Measurements from ENCODE around the gene SOX6.
"Not testable (repeated sequence)": the region's sequence is repeated elsewhere in the genome, so short reads cannot be mapped to it uniquely, and the experiment has no call there.

The SOX6 gene

DNA sequence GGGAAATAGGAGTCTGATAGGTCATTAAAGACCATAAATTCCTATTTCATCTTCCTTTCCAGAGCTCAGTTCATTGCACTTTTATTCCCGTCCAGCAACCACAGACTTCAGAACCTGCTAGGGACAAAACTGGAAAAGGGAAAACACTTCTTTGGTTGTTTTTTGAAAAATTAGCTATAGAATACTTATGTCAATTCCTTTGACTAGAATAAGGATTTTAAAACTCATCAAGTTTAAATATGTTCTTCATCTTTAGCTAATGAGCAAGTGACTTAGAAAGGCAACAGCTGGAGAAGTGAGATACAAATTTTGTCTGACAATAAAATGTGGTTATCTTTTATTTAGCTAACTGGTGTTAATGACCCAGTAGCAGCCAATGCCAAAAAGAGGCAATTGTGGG lies 206.9 kb downstream of the SOX6 start:
- H3K4me3 Mint-ChIP-seq = no peak overlapping the region
- DNase-seq (no peak), ATAC-seq (replicated peaks) (no peak)
- H3K4me1 Mint-ChIP-seq (ENCODE audit: low read depth in 2 of 2) = no peaks in the 10 kb centered on the region
- no peak overlapping the region for H3K27ac Mint-ChIP-seq
- H3K9me3 Mint-ChIP-seq = peaks cover 2 to 4% of the 10 kb centered on the region in 2 donors
- no peaks in the 10 kb centered on the region for H3K27me3 Mint-ChIP-seq
- H3K36me3 Mint-ChIP-seq (ENCODE audit: insufficient read depth) = no peaks in the 10 kb centered on the region

DNA sequence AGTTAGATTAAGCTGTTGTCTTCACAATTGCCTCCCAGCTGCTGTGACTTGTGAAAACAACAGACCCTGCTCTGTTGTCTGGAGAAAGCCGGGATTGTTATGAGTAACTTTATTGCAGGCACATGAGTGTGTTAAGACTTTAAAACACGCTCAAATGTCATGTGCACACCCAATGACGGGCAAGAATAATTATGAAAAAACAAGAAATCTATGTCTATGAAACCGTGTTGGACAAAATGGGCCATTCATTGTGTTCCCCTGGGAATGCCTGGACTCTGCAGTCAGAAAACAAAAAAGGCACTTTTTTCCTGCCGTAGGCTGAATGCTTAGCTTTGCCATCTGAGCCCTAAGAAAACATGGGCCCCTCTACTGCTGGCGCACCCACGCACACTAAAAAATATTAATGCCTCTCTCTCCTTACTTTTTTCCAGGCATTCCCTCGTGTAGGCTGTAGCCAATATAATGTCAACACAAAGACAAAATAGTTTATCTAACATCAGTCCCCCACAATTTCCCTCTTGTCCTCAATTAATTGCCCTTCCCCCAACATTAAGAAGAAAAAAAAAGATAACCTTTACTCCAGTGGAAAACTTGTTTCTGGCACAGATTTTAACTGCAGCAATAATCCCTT lies 207.9 kb downstream of the SOX6 start:
- no peak for ATAC-seq (replicated peaks)
- H3K9me3 Mint-ChIP-seq = peaks cover 3 to 8% of the 10 kb centered on the region in 2 donors

DNA sequence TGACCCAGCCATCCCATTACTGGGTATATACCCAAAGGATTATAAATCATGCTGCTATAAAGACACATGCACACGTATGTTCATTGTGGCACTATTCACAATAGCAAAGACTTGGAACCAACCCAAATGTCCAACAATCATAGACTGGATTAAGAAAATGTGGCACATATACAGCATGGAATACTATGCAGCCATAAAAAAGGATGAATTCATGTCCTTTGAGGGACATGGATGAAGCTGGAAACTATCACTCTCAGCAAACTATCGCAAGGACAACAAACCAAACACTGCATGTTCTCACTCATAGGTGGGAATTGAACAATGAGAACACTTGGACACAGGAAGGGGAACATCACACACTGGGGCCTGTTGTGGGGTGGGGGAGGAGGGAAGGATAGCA lies 209.4 kb downstream of the SOX6 start:
- not testable (repeated sequence) for H3K4me3 Mint-ChIP-seq; H3K36me3 Mint-ChIP-seq (ENCODE audit: insufficient read depth)

More for the DNA sequence above, 207.9 kb downstream of the SOX6 start:
- Mint-ChIP-seq H3K27me3 (no peaks in the 10 kb centered on the region), H3K36me3 (ENCODE audit: insufficient read depth) (no peaks in the 10 kb centered on the region), H3K4me3 (no peak overlapping the region), H3K4me1 (ENCODE audit: low read depth in 2 of 2) (no peaks in the 10 kb centered on the region), H3K27ac (no peak overlapping the region)
- DNase-seq = no peak

DNA sequence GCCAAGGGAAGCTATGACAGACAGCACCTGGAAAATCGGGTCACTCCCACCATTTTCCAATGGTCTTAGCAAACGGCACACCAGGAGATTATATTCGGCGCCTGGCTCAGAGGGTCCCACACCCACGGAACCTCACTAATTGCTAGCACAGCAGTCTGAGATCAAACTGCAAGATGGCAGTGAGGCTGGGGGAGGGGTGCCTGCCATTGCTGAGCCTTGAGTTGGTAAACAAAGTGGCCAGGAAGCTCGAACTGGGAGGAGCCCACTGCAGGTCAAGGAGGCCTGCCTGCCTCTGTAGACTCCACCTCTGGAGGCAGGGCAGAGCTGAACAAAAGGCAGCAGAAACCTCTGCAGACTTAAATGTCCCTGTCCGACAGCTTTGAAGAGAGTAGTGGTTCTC lies 214.7 kb downstream of the SOX6 start:
- H3K27ac Mint-ChIP-seq; DNase-seq; H3K27me3 Mint-ChIP-seq; H3K4me3 Mint-ChIP-seq; H3K4me1 Mint-ChIP-seq (ENCODE audit: low read depth in 2 of 2); ATAC-seq (replicated peaks); H3K36me3 Mint-ChIP-seq (ENCODE audit: insufficient read depth): not testable (repeated sequence)
- H3K9me3 Mint-ChIP-seq = peaks cover 6 to 15% of the 10 kb centered on the region in 2 donors

More for the DNA sequence above, 209.4 kb downstream of the SOX6 start:
- H3K27ac Mint-ChIP-seq; ATAC-seq (replicated peaks); H3K4me1 Mint-ChIP-seq (ENCODE audit: low read depth in 2 of 2); DNase-seq; H3K27me3 Mint-ChIP-seq: not testable (repeated sequence)
- peaks cover 5 to 15% of the 10 kb centered on the region in 2 donors for H3K9me3 Mint-ChIP-seq

DNA sequence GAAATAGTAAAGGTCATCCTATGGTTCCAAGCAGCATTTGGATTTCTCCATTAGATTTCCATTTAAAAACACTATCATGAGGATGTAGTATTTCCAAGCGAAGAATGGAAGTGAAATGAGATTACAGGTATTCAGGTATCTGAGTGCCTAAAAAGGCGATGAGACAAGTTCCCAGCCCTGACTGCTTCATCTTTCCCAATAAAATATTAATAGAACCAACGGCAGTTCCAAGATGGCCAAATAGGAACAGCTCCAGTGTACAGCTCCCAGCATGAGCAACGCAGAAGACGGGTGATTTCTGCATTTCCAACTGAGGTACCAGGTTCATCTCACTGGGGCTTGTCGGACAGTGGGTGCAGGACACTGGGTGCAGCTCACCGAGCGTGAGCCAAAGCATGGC lies 215.2 kb downstream of the SOX6 start:
- peaks cover 6 to 15% of the 10 kb centered on the region in 2 donors for H3K9me3 Mint-ChIP-seq
- not testable (repeated sequence) for ATAC-seq (replicated peaks); H3K4me3 Mint-ChIP-seq; H3K27ac Mint-ChIP-seq; H3K27me3 Mint-ChIP-seq; H3K4me1 Mint-ChIP-seq (ENCODE audit: low read depth in 2 of 2); DNase-seq; H3K36me3 Mint-ChIP-seq (ENCODE audit: insufficient read depth)

DNA sequence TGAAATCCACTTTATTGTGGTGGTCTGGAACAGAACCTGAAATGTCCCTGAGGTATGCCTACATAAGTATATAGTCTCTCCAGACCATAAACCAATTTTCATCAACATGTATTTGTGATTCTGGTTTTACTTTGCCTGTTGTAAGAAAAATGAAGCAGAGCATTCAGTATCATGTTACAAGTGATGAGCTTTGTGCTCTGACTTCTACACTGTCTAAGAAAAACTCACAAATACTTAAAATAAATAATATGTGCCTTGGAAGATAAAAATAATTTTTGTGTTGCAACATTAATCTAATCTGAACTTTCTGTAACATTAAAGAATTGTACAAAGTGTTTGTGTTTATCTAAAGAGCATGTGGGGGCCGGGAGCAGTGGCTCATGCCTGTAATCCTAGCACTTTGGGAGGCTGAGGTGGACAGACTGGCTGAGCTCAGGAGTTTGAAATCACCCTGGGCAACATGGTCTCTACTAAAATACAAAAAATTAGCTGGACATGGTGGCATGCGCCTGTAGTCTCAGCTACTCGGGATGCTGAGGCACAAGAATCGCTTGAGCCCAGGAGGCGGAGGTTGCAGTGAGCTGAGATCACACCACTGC lies 219.5 kb downstream of the SOX6 start:
- H3K27me3 Mint-ChIP-seq = no peaks in the 10 kb centered on the region
- H3K36me3 Mint-ChIP-seq (ENCODE audit: insufficient read depth) = no peaks in the 10 kb centered on the region
- no peak for DNase-seq
- H3K4me3 Mint-ChIP-seq = no peak overlapping the region
- ATAC-seq (replicated peaks) = no peak
- no peak overlapping the region for H3K27ac Mint-ChIP-seq
- no peaks in the 10 kb centered on the region for H3K4me1 Mint-ChIP-seq (ENCODE audit: low read depth in 2 of 2)
- H3K9me3 Mint-ChIP-seq = peaks cover 3 to 5% of the 10 kb centered on the region in 2 donors

DNA sequence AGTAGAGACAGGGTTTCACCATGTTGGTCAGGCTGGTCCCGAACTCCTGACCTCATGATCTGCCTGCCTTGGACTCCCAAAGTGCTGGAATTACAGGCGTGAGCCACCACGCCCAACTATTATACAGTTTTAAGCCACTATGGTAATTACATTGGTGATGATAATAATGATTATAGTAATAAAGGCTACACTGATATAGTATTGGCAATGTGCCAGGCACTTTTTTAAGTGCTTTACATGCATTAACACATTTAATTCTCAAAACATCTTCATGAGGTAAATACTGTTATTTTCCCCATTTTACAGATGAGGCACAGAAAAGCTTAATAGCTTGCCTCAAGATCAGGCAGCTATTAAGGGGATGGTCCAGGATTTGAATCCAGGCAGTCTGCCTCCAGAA lies 222.5 kb downstream of the SOX6 start:
- Mint-ChIP-seq H3K4me3 (no peak overlapping the region), H3K4me1 (ENCODE audit: low read depth in 2 of 2) (no peaks in the 10 kb centered on the region), H3K9me3 (peaks cover 0 to 7% of the 10 kb centered on the region in 2 donors), H3K36me3 (ENCODE audit: insufficient read depth) (no peaks in the 10 kb centered on the region), H3K27me3 (no peaks in the 10 kb centered on the region), H3K27ac (no peak overlapping the region)
- ATAC-seq (replicated peaks) (no peak), DNase-seq (no peak)

DNA sequence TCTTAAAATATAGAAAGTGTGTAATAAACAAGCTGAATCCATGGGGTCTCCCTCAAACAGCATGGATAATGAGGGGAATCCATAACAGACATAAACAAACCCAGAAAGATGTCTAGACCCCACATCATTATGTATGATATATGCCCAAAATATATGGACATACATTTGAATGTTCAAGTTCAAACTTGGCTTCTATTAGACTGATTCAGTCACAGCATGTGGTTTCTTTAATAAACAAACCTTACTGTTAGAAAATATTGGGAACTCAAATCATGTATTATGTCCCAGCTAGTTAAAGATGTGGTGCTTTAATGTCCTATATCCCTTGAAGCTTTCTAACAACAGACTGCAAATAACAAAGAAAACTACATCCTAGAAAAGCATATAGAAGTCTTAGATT lies 228.6 kb downstream of the SOX6 start:
- no peak overlapping the region for H3K4me3 Mint-ChIP-seq
- ATAC-seq (replicated peaks) (no peak), DNase-seq (no peak)
- H3K27me3 Mint-ChIP-seq = no peaks in the 10 kb centered on the region
- H3K27ac Mint-ChIP-seq = no peak overlapping the region
- H3K4me1 Mint-ChIP-seq (ENCODE audit: low read depth in 2 of 2) = no peaks in the 10 kb centered on the region
- no peaks in the 10 kb centered on the region for H3K36me3 Mint-ChIP-seq (ENCODE audit: insufficient read depth)
- H3K9me3 Mint-ChIP-seq = peaks cover 7 to 22% of the 10 kb centered on the region in 2 donors

DNA sequence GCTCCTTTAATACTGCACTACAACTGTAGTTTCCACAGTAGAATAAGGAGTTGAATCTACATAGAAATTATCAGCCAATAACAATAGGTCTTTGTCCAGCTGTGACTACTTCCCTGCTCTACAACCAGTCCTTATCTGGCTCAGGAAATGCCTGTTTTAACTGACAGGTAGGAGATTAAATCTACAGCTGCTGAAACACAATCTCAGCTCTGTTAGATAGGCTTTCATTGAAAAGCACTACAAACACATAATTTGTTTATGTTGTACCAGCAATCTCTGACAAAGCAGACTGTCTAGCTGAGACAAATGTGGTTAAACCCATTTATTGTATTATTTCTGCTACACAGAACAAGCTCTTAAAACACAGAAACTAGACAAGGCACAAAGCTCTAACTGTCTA lies 230.0 kb downstream of the SOX6 start:
- Mint-ChIP-seq H3K4me1 (ENCODE audit: low read depth in 2 of 2) (no peaks in the 10 kb centered on the region), H3K36me3 (ENCODE audit: insufficient read depth) (no peaks in the 10 kb centered on the region), H3K27ac (no peak overlapping the region), H3K9me3 (peaks cover 9 to 15% of the 10 kb centered on the region in 2 donors), H3K27me3 (no peaks in the 10 kb centered on the region), H3K4me3 (no peak overlapping the region)
- ATAC-seq (replicated peaks) (no peak), DNase-seq (no peak)

DNA sequence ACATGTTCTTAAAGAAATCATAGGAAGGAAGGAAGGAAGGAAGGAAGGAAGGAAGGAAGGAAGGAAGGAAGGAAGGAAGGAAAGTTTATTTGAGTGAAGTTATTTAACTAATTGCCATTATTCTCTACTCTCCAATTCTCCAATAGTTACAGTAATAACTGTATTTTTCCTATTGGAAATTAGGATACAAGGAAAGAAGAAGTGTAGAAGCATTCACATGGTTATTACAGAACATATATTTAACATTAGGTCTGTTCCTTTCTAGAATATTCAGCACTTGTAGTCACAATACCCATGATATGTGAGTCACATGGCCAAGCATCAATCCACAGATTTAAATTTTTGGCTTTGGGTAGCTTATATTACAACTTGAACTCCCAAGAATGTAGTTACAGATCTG lies 230.6 kb downstream of the SOX6 start:
- H3K9me3 Mint-ChIP-seq = peaks cover 9 to 15% of the 10 kb centered on the region in 2 donors
- no peak for ATAC-seq (replicated peaks)
- H3K4me3 Mint-ChIP-seq = peak overlapping the region in 1 of 2 donors; percentile 5

DNA sequence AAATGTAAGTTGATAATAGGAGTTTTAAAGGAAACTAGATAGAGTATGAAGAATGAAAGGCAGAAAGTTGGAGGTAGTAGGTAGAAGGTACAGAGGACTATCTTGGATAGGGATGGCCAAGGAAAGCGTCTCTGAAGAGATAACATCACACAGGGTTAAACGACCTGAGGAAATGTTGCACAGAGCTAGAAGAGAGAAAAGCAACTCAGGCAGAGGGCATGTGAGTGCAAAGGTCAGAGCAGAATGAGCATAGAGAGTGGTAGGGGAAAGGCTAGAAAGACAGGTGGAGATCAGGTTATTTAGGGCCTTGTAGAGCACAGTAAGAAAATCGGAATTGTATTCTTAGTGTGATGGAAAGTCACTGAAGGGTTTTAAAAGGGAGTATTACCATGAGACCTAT lies 232.0 kb downstream of the SOX6 start:
- no peaks in the 10 kb centered on the region for H3K27me3 Mint-ChIP-seq
- H3K4me3 Mint-ChIP-seq = no peak overlapping the region
- peaks cover 13 to 22% of the 10 kb centered on the region in 2 donors for H3K9me3 Mint-ChIP-seq
- no peak overlapping the region for H3K27ac Mint-ChIP-seq
- DNase-seq (no peak), ATAC-seq (replicated peaks) (no peak)
- no peaks in the 10 kb centered on the region for H3K4me1 Mint-ChIP-seq (ENCODE audit: low read depth in 2 of 2)
- H3K36me3 Mint-ChIP-seq (ENCODE audit: insufficient read depth) = no peaks in the 10 kb centered on the region

More for the DNA sequence above, 230.6 kb downstream of the SOX6 start:
- no peaks in the 10 kb centered on the region for H3K27me3 Mint-ChIP-seq
- no peak overlapping the region for H3K27ac Mint-ChIP-seq
- no peaks in the 10 kb centered on the region for H3K36me3 Mint-ChIP-seq (ENCODE audit: insufficient read depth)
- no peak for DNase-seq
- no peaks in the 10 kb centered on the region for H3K4me1 Mint-ChIP-seq (ENCODE audit: low read depth in 2 of 2)

DNA sequence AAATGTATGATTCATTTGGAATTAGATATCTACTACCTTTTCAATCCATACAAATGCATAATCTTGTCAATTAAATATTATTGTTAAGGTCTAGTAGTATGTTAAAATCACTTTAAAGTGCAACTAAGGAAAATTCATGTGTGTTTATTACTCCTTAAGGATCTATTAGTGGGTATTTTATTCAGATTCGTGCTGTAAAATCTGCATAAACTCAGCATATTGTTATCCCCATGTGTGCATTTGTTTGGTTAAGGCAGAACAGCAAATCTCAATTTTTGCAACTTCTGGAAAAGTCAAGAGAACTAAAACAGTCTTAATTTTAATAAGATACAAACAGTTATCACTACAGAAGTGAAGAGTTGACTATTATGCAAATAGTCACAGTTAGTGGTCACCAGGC lies 234.5 kb downstream of the SOX6 start:
- Mint-ChIP-seq H3K36me3 (ENCODE audit: insufficient read depth) (no peaks in the 10 kb centered on the region), H3K9me3 (peaks cover 15 to 22% of the 10 kb centered on the region in 2 donors), H3K27me3 (no peaks in the 10 kb centered on the region), H3K4me3 (no peak overlapping the region), H3K27ac (no peak overlapping the region), H3K4me1 (ENCODE audit: low read depth in 2 of 2) (no peaks in the 10 kb centered on the region)
- ATAC-seq (replicated peaks) (no peak), DNase-seq (no peak)

DNA sequence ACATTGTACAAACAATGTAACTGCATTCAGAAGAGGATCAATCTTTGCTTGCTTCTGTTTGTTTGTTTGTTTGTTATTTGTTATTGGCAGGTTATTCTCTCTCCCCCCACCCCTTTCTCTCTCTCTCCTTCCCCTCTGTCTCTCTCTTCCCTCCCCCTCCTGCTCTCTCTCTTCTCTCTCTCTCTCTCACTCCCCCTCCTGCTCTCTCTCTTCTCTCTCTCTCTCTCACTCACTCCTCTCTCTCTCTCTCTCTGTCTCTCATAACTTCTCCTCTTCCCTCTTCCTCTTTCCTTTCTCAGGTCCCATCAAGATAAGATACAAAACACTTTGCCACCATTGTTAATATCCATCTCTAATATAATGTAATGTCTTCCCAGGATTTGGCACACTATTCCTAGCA lies 236.3 kb downstream of the SOX6 start:
- H3K27ac Mint-ChIP-seq = no peak overlapping the region
- no peaks in the 10 kb centered on the region for H3K27me3 Mint-ChIP-seq
- H3K9me3 Mint-ChIP-seq = peaks cover 16% of the 10 kb centered on the region in 2 donors
- DNase-seq (no peak), ATAC-seq (replicated peaks) (no peak)
- H3K4me3 Mint-ChIP-seq = no peak overlapping the region
- H3K36me3 Mint-ChIP-seq (ENCODE audit: insufficient read depth) = no peaks in the 10 kb centered on the region
- H3K4me1 Mint-ChIP-seq (ENCODE audit: low read depth in 2 of 2) = no peaks in the 10 kb centered on the region

DNA sequence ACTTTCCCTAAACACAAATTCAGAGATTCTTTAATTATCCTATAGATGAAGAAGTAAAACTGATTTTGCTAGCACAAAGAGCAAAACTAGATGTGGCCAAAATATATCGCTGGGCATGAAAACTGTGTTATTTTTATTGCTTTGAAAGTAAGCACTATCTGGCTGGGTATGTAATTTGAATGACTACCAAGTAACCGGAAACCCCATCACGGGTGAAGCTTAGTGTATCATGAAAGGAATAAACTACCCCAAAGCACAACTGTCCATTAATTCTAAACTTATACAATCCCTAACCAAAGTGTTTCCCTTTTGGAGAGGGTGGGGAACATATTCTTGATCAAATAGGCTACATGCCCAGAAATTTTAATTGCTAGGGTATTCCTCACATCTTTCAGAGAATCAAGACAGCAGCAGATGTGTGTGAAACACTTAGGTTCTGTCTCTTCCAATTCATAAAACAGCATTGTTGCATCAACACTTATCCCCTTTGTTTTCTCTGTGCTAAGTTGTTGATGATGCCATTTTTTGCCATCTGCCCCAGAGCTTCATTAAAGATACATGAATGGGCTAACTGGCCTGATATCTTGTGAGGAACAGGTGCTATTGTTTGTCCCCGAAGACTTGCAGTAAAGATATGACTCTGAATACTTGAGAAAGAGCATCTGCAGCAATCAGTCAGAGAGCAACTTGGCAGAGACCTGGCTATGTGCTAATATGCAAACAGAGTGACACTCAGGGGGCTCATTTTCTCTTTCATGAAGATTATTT lies 238.2 kb downstream of the SOX6 start:
- Mint-ChIP-seq H3K9me3 (peaks cover 7 to 11% of the 10 kb centered on the region in 2 donors), H3K27ac (no peak overlapping the region), H3K4me1 (ENCODE audit: low read depth in 2 of 2) (no peaks in the 10 kb centered on the region), H3K4me3 (no peak overlapping the region), H3K27me3 (no peaks in the 10 kb centered on the region), H3K36me3 (ENCODE audit: insufficient read depth) (no peaks in the 10 kb centered on the region)
- no peak for ATAC-seq (replicated peaks)
- no peak for DNase-seq

Data from effector memory CD8-positive, alpha-beta T cell (primary cell).